ENCODE measurements around the gene NME4.

- no peak for TF ChIP-seq TAF1 (IDR thresholded peaks at IDR 0.05; ENCODE audit: borderline replicate concordance, low read depth, low read length)
- peak; percentile 77; the same call in 1 of the 2 replicates for TF ChIP-seq POLR2A (IDR thresholded peaks at IDR 0.05; ENCODE audit: low read depth, low read length)
- no peak for TF ChIP-seq POLR2AphosphoS5 (IDR thresholded peaks at IDR 0.05; ENCODE audit: low read depth, low read length)
Measured at GRCh38 chr16:425082-425718, 28.2 kb downstream of the NME4 start, which contains the start of gene RAB11FIP3.

Measured in GM12892 (cell line).